NCI-H1417 treated with DMSO at 0.1 percent for 48 hours (cell line): Measurements from ENCODE around the gene NELFB.

Experiments used
- DNase-seq: peaks from one replicate; lab custom pipeline; 2025; lab: John Stamatoyannopoulos, UW

NELFB gene

GRCh38 chr9:137254624-137255447 lies at the start of gene NELFB:
TSS of gene NELFB (plus strand) at chr9:137255327.
- peak; percentile 46 for DNase-seq

- no peak for DNase-seq
Measured at GRCh38 chr9:137206602-137207001, 48.5 kb upstream of the NELFB start.

GRCh38 chr9:137211532-137211931 lies 43.6 kb upstream of the NELFB start:
- DNase-seq = no peak

GRCh38 chr9:137212520-137212919 lies 42.6 kb upstream of the NELFB start:
- no peak for DNase-seq

GRCh38 chr9:137213160-137214060 lies 41.7 kb upstream of the NELFB start:
- no peak for DNase-seq

GRCh38 chr9:137214620-137215019 lies 40.5 kb upstream of the NELFB start:
- no peak for DNase-seq

- no peak for DNase-seq
Measured at GRCh38 chr9:137215196-137215986, 39.7 kb upstream of the NELFB start.

- no peak for DNase-seq
Measured at GRCh38 chr9:137216188-137216965, 38.8 kb upstream of the NELFB start.

- no peak for DNase-seq
Measured at GRCh38 chr9:137217276-137218211, 37.6 kb upstream of the NELFB start.

- no peak for DNase-seq
Measured at GRCh38 chr9:137218212-137218753, 36.8 kb upstream of the NELFB start.

GRCh38 chr9:137218754-137219271 lies 36.3 kb upstream of the NELFB start:
- DNase-seq = no peak

- no peak for DNase-seq
Measured at GRCh38 chr9:137219757-137220316, 35.3 kb upstream of the NELFB start.

- no peak for DNase-seq
Measured at GRCh38 chr9:137220317-137221094, 34.6 kb upstream of the NELFB start.

- DNase-seq = no peak
Measured at GRCh38 chr9:137221095-137221505, 34.0 kb upstream of the NELFB start.

GRCh38 chr9:137221506-137222111 lies 33.5 kb upstream of the NELFB start:
- no peak for DNase-seq

GRCh38 chr9:137222190-137223077 lies 32.7 kb upstream of the NELFB start, which contains the start of gene RNF208:
TSS of gene RNF208 (minus strand) at chr9:137222240. CDS start at chr9:137221212, 1,028 bp downstream.
- no peak for DNase-seq
